ENCODE measurements around the gene TSFM. TPM values are rescaled to one million over a fixed set of nuclear protein-coding genes. Genes with fewer than 3 reads are reported as not detected.
"Not testable (repeated sequence)": the region's sequence is repeated elsewhere in the genome, so short reads cannot be mapped to it uniquely, and the experiment has no call there.

The TSFM gene
- total RNA-seq, 1 experiment from 2014 or later = 40.3 TPM

DNA sequence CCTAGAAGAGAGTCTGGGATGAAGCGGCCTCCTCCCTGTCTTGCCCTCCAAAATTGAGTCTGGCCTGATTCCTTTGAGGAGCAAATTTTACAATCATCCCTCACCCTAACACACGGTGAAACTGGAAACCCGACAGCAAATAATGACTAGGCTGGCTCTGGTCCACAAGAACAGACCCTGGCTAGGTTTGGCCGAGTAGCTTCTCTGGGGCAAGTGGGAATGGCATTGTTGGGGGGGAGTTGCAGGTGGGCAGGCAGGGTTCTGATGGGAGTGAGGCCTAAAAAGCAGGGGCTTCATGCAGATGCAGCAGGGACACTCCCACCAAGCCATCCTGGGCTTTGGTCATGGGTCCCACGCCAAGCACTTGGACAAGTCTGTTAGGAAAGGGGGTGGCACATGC lies 38.4 kb downstream of the TSFM start:
- H3K27me3 ChIP-seq (ENCODE audit: control insufficient read depth, insufficient read depth, low read length); H3K27ac ChIP-seq (ENCODE audit: low read length); CTCF ChIA-PET; BruUV-seq (replicated peaks); DNase-seq (ENCODE audit: low read depth, low spot score); H3K4me3 ChIP-seq (ENCODE audit: low read depth in 2 of 2, low read length in 2 of 2); H3K4me1 ChIP-seq (ENCODE audit: control insufficient read depth, insufficient read depth, low read length); H3K9me3 ChIP-seq (ENCODE audit: control insufficient read depth, insufficient read depth, low read depth, low read length); ATAC-seq; in situ Hi-C loops (cut with HindIII; ENCODE audit: low pct_unique_long_range_greater_than_20kb, low sequenced_read_pairs); intact Hi-C loops (cut with micrococcal nuclease; ENCODE audit: unreplicated experiment): not testable (repeated sequence)
- peaks cover 13% of the 10 kb centered on the region for H3K36me3 ChIP-seq (ENCODE audit: control insufficient read depth, insufficient read depth, low read length)
- POLR2A ChIA-PET = interaction anchor here (0.6 kb wide), 1 partner anchor 10 kb away, joined by 3 read pairs; no protein-coding TSS in a partner anchor

GRCh38 chr12:57821474-57822214 lies 39.1 kb downstream of the TSFM start:
- no peak for ATAC-seq
- intact Hi-C loops (cut with micrococcal nuclease; ENCODE audit: unreplicated experiment) = no loop called here

More at GRCh38 chr12:57821474-57822214, 39.1 kb downstream of the TSFM start:
- Histone ChIP-seq H3K27me3 (ENCODE audit: control insufficient read depth, insufficient read depth, low read length) (no peaks in the 10 kb centered on the region), H3K4me1 (ENCODE audit: control insufficient read depth, insufficient read depth, low read length) (no peaks in the 10 kb centered on the region), H3K36me3 (ENCODE audit: control insufficient read depth, insufficient read depth, low read length) (peaks cover 19% of the 10 kb centered on the region), H3K9me3 (ENCODE audit: control insufficient read depth, insufficient read depth, low read depth, low read length) (no peaks in the 10 kb centered on the region), H3K4me3 (ENCODE audit: low read depth in 2 of 2, low read length in 2 of 2) (no peak overlapping the region), H3K27ac (ENCODE audit: low read length) (no peak overlapping the region)
- in situ Hi-C loops (cut with HindIII; ENCODE audit: low pct_unique_long_range_greater_than_20kb, low sequenced_read_pairs) = no loop called here
- POLR2A ChIA-PET = interaction anchor here (0.6 kb wide), 1 partner anchor 10 kb away, joined by 3 read pairs; no protein-coding TSS in a partner anchor
- no peak for DNase-seq (ENCODE audit: low read depth, low spot score)
- BruUV-seq (replicated peaks) = no TSS peak
- no peak for TF ChIP-seq SIN3A (IDR thresholded peaks at IDR 0.05; ENCODE audit: borderline replicate concordance, insufficient read depth, low read depth, low read length)
- TF ChIP-seq TCF7L2 (IDR thresholded peaks at IDR 0.05; ENCODE audit: low read depth, low read length) = no peak
- no peak for TF ChIP-seq CTCF (IDR thresholded peaks at IDR 0.05)
- TF ChIP-seq REST (IDR thresholded peaks at IDR 0.05; ENCODE audit: insufficient read depth in 1 of 2, low read depth in 2 of 2, low read length in 1 of 2) = no peak
- no peak for TF ChIP-seq POLR2AphosphoS5 (IDR thresholded peaks at IDR 0.05; ENCODE audit: low read depth, low read length)
- CTCF ChIA-PET = interaction anchor here (0.7 kb wide), 1 partner anchor 75 kb away, joined by 3 read pairs; no protein-coding TSS in a partner anchor

All from Panc1 (cell line).